Measurements from ENCODE around the gene SETBP1. TPM values are rescaled to one million over a fixed set of nuclear protein-coding genes. Genes with fewer than 3 reads are reported as not detected.

The SETBP1 gene
- total RNA-seq, 1 experiment from 2014 or later = 0.05 TPM

DNA sequence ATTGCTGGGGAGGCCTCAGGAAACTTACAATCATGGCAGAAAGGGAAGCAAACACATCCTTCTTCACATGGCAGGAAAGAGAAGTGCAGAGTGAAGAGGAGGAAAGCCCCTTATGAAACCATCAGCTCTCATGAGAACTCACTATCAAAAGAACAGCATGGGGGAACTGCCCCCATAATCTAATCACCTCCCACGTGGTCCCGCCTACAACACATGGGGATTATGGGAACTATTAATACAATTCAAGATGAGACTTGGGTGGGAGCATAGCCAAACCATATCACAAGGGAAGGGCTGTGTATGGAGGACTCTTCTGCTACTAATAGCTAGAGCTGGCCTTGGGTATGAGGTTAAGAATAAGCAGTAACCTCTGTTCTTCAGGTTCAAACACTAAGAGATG is 8.8 kb upstream of the SETBP1 start (continued):
- TF ChIP-seq, protein P1, sequence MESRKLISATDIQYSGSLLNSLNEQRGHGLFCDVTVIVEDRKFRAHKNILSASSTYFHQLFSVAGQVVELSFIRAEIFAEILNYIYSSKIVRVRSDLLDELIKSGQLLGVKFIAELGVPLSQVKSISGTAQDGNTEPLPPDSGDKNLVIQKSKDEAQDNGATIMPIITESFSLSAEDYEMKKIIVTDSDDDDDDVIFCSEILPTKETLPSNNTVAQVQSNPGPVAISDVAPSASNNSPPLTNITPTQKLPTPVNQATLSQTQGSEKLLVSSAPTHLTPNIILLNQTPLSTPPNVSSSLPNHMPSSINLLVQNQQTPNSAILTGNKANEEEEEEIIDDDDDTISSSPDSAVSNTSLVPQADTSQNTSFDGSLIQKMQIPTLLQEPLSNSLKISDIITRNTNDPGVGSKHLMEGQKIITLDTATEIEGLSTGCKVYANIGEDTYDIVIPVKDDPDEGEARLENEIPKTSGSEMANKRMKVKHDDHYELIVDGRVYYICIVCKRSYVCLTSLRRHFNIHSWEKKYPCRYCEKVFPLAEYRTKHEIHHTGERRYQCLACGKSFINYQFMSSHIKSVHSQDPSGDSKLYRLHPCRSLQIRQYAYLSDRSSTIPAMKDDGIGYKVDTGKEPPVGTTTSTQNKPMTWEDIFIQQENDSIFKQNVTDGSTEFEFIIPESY (IDR thresholded peaks at IDR 0.05; ENCODE audit: extremely low read depth, insufficient replicate concordance, low read length) = no peak

DNA sequence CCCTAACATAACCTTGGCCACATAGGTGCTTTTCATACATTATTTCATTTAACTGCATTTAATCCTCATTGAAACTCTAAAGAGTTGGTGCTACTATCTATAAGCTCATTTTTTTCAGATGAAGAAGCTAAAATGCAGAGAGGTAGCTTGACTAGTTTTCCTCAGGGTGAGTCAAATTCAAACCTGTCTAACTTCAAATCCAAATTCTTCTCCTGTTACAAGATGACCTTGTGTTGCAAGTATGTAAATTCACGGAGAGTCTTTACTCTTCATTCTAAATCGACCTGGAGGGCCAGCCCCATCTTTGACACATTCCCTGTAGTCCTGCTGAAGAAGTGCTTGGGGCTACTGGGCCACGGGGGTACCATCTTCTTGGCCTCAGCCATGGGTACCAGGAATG is 8.2 kb upstream of the SETBP1 start:
- H3K4me2 ChIP-seq (ENCODE audit: low read length) = no peak overlapping the region
- TF ChIP-seq SRF (IDR thresholded peaks at IDR 0.05; ENCODE audit: low read depth) (no peak), CBX3 (IDR thresholded peaks at IDR 0.05; ENCODE audit: low read depth) (no peak), ZNF274 (IDR thresholded peaks at IDR 0.05; ENCODE audit: low read depth, low read length) (no peak), POLR2AphosphoS5 (IDR thresholded peaks at IDR 0.05; ENCODE audit: low read depth, low read length) (no peak), EGR1 (IDR thresholded peaks at IDR 0.05; ENCODE audit: low read depth) (no peak), JUND (IDR thresholded peaks at IDR 0.05) (no peak), ELF1 (IDR thresholded peaks at IDR 0.05; ENCODE audit: borderline replicate concordance, low read depth) (no peak), EZH2phosphoT487 (IDR thresholded peaks at IDR 0.05; ENCODE audit: borderline replicate concordance) (no peak), SP1 (IDR thresholded peaks at IDR 0.05; ENCODE audit: low read depth) (no peak), TCF7L2 (IDR thresholded peaks at IDR 0.05; ENCODE audit: borderline replicate concordance, extremely low read depth, insufficient read depth, insufficient read length) (no peak), RAD21 (IDR thresholded peaks at IDR 0.05; ENCODE audit: low read depth) (no peak), SIN3A (IDR thresholded peaks at IDR 0.05; ENCODE audit: low read depth) (no peak), CEBPB (IDR thresholded peaks at IDR 0.05; ENCODE audit: low read depth) (no peak)
- TF ChIP-seq, protein P2, sequence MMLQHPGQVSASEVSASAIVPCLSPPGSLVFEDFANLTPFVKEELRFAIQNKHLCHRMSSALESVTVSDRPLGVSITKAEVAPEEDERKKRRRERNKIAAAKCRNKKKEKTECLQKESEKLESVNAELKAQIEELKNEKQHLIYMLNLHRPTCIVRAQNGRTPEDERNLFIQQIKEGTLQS (IDR thresholded peaks at IDR 0.05) = no peak
- TF ChIP-seq, protein P3, sequence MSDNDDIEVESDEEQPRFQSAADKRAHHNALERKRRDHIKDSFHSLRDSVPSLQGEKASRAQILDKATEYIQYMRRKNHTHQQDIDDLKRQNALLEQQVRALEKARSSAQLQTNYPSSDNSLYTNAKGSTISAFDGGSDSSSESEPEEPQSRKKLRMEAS (IDR thresholded peaks at IDR 0.05) = no peak
- TF ChIP-seq, protein P4, sequence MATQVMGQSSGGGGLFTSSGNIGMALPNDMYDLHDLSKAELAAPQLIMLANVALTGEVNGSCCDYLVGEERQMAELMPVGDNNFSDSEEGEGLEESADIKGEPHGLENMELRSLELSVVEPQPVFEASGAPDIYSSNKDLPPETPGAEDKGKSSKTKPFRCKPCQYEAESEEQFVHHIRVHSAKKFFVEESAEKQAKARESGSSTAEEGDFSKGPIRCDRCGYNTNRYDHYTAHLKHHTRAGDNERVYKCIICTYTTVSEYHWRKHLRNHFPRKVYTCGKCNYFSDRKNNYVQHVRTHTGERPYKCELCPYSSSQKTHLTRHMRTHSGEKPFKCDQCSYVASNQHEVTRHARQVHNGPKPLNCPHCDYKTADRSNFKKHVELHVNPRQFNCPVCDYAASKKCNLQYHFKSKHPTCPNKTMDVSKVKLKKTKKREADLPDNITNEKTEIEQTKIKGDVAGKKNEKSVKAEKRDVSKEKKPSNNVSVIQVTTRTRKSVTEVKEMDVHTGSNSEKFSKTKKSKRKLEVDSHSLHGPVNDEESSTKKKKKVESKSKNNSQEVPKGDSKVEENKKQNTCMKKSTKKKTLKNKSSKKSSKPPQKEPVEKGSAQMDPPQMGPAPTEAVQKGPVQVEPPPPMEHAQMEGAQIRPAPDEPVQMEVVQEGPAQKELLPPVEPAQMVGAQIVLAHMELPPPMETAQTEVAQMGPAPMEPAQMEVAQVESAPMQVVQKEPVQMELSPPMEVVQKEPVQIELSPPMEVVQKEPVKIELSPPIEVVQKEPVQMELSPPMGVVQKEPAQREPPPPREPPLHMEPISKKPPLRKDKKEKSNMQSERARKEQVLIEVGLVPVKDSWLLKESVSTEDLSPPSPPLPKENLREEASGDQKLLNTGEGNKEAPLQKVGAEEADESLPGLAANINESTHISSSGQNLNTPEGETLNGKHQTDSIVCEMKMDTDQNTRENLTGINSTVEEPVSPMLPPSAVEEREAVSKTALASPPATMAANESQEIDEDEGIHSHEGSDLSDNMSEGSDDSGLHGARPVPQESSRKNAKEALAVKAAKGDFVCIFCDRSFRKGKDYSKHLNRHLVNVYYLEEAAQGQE (IDR thresholded peaks at IDR 0.05; ENCODE audit: low read depth) = no peak
- TF ChIP-seq, protein P5, sequence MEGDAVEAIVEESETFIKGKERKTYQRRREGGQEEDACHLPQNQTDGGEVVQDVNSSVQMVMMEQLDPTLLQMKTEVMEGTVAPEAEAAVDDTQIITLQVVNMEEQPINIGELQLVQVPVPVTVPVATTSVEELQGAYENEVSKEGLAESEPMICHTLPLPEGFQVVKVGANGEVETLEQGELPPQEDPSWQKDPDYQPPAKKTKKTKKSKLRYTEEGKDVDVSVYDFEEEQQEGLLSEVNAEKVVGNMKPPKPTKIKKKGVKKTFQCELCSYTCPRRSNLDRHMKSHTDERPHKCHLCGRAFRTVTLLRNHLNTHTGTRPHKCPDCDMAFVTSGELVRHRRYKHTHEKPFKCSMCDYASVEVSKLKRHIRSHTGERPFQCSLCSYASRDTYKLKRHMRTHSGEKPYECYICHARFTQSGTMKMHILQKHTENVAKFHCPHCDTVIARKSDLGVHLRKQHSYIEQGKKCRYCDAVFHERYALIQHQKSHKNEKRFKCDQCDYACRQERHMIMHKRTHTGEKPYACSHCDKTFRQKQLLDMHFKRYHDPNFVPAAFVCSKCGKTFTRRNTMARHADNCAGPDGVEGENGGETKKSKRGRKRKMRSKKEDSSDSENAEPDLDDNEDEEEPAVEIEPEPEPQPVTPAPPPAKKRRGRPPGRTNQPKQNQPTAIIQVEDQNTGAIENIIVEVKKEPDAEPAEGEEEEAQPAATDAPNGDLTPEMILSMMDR (IDR thresholded peaks at IDR 0.05 in 2 of 3, conservative IDR thresholded peaks at IDR 0.05 in 1 of 3; ENCODE audit: borderline replicate concordance in 1 of 3, insufficient read depth in 1 of 3, low read depth in 2 of 3, low read length in 2 of 3) = no peak

More for the DNA sequence above, 8.2 kb upstream of the SETBP1 start:
- H3K27ac ChIP-seq (ENCODE audit: low read depth, low read length) = no peak overlapping the region
- ATAC-seq (no peak), DNase-seq (ENCODE audit: low read depth, low spot score) (no peak)
- ChIA-PET POLR2A (no interaction called here), CTCF (no interaction called here), RAD21 (ENCODE audit: low non-redundant PET in 1 of 2, low total read pairs in 2 of 2, uncharacterized antibody in 2 of 2, unreplicated experiment in 2 of 2) (no interaction called here)
- no peaks in the 10 kb centered on the region for H3K27me3 ChIP-seq (ENCODE audit: insufficient read depth, low read length)
- no peak overlapping the region for H2AFZ ChIP-seq (ENCODE audit: low read depth, low read length, poor library complexity, severe bottlenecking)
- intact Hi-C loops (cut with micrococcal nuclease) = no loop called here
- H3K9me2 ChIP-seq (ENCODE audit: insufficient read depth) = no peaks in the 10 kb centered on the region
- H3K36me3 ChIP-seq (ENCODE audit: control insufficient read depth in 1 of 2, insufficient read depth in 2 of 2, low read length in 2 of 2) = no peaks in the 10 kb centered on the region
- peaks cover 0 to 33% of the 10 kb centered on the region in 2 experiments; a peak in 2 of 4 replicates for H3K9me3 ChIP-seq (ENCODE audit: control insufficient read depth in 1 of 2, insufficient read depth in 1 of 2, low read depth in 1 of 2, low read length in 2 of 2)
- H3K4me3 ChIP-seq (replicated peaks in 1 of 2; ENCODE audit: low read depth in 1 of 2, low read length in 2 of 2) = no peak overlapping the region
- no peaks in the 10 kb centered on the region; the same call in 1 of the 2 replicates for H4K20me1 ChIP-seq (ENCODE audit: insufficient read depth)
- H3K9ac ChIP-seq (ENCODE audit: low read length) = no peak overlapping the region
- no TSS peak for BruUV-seq (replicated peaks)
- no peaks in the 10 kb centered on the region for H3K4me1 ChIP-seq (ENCODE audit: control insufficient read depth in 1 of 2, insufficient read depth in 2 of 2, low read length in 2 of 2)
- H3K79me2 ChIP-seq (ENCODE audit: insufficient read depth, low read length) = no peaks in the 10 kb centered on the region
